DOHH2 (cell line): Measurements from ENCODE around the gene PLB1.

Experiments
- H3F3A ChIP-seq: fragments of 200-600 bp; sonication (generic), shearing (Covaris generic); 2 replicates; pipeline ENCODE4 v1.6.0; 2016; ENCODE audit warnings: antibody characterized with exemption, mild to moderate bottlenecking; ENCODE audit not compliant: control insufficient read depth, insufficient read depth
- H3K27ac ChIP-seq: fragments of 200-600 bp; sonication (generic); 2 replicates; pipeline ENCODE4 v1.5.1; 2014; ENCODE audit warnings: low read depth, mild to moderate bottlenecking, low read length, moderate library complexity
- H3K27me3 ChIP-seq: fragments of 200-600 bp; sonication (generic); 2 replicates; pipeline ENCODE4 v1.6.1; 2014; ENCODE audit warnings: mild to moderate bottlenecking, low read length, mixed read lengths; ENCODE audit not compliant: control insufficient read depth
- H3K36me3 ChIP-seq: fragments of 200-600 bp; sonication (generic); 2 replicates; pipeline ENCODE4 v1.6.1; 2014; ENCODE audit warnings: mild to moderate bottlenecking, low read length, moderate library complexity, mixed read lengths; ENCODE audit not compliant: control insufficient read depth
- H3K4me1 ChIP-seq: fragments of 200-600 bp; sonication (generic); 2 replicates; pipeline ENCODE4 v1.6.1; 2014; ENCODE audit warnings: mild to moderate bottlenecking, low read length, mixed read lengths; ENCODE audit not compliant: control insufficient read depth
- H3K4me2 ChIP-seq: fragments of 200-600 bp; sonication (generic); 2 replicates; pipeline ENCODE4 v1.6.0; 2014; ENCODE audit warnings: mild to moderate bottlenecking, low read length, moderate library complexity
- H3K4me3 ChIP-seq: fragments of 200-600 bp; sonication (generic); 2 replicates; pipeline ENCODE4 v1.5.1; 2014; ENCODE audit warnings: mild to moderate bottlenecking, low read length, mixed read lengths
- H3K79me2 ChIP-seq: fragments of 200-600 bp; sonication (generic); 2 replicates; pipeline ENCODE4 v1.6.1; 2014; ENCODE audit warnings: mild to moderate bottlenecking, low read length, mixed read lengths; ENCODE audit not compliant: control insufficient read depth
- H3K9me2 ChIP-seq: fragments of 200-600 bp; sonication (generic); replicated peaks from 2 replicates; pipeline ENCODE4 v1.6.1; 2014; ENCODE audit warnings: mild to moderate bottlenecking, low read length, mixed read lengths; ENCODE audit not compliant: control insufficient read depth
- H3K9me3 ChIP-seq: fragments of 200-600 bp; sonication (generic); 2 replicates; pipeline ENCODE4 v1.6.1; 2014; ENCODE audit warnings: antibody characterized with exemption, low read length, mixed read lengths; ENCODE audit not compliant: control insufficient read depth, insufficient read depth
- H4K20me1 ChIP-seq: fragments of 200-600 bp; sonication (generic); 2 replicates; pipeline ENCODE4 v1.6.0; 2014; ENCODE audit warnings: low read depth, mild to moderate bottlenecking, antibody characterized with exemption, low read length, moderate library complexity; ENCODE audit not compliant: control insufficient read depth, insufficient read depth
- CTCF ChIP-seq: fragments of 200-600 bp; sonication (generic); IDR thresholded peaks from one replicate; pipeline ENCODE4 v1.5.1; 2014; ENCODE audit warnings: antibody characterized with exemption, mild to moderate bottlenecking, low read depth, low read length; ENCODE audit not compliant: poor library complexity, severe bottlenecking
- EZH2phosphoT487 ChIP-seq: fragments of 200-600 bp; sonication (generic); IDR thresholded peaks from 2 replicates; pipeline ENCODE4 v1.6.1; 2017; ENCODE audit warnings: borderline replicate concordance, mild to moderate bottlenecking, antibody characterized with exemption, low read length, moderate library complexity, mixed read lengths

The PLB1 gene

DNA sequence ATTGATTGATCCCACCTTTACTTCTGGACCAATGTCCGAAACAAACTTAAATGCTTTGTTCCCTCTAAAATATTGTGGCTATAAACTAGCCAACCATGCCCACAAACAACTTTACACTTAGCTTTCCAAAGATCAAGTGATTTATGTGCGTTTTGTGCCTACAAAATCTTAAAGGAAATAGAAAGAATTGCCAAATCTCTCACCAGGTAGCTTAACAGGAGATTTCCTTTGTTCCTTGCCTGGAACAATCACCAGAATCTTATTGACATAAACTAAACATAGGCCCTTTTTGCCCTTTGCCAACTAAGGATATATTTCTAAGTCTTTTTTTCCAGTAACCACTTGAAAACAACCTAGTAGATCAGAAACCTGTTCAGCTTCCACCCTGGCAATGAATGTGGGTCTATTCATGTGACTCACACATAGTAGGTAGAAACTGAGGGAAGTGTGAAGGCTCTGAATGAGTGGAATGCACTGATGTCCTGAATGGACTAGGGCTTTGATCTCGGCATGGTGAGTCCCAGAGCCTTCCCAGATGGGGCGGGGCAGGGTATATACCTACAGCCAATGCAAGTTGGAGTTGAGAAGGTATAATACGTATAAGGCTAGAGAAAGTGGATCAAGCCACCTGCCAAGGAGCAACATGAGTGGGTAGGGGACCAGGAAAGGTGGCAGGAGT is 161.2 kb downstream of the PLB1 start:
- peaks cover 3% of the 10 kb centered on the region for H3K27me3 ChIP-seq
- no peaks in the 10 kb centered on the region for H3K36me3 ChIP-seq
- H4K20me1 ChIP-seq, result no peaks in the 10 kb centered on the region
- H3K4me1 ChIP-seq, result no peaks in the 10 kb centered on the region
- TF ChIP-seq EZH2phosphoT487 (no peak), CTCF (no peak)
- H3K9me2 ChIP-seq, result no peaks in the 10 kb centered on the region
- H3K9me3 ChIP-seq, result peaks cover 6% of the 10 kb centered on the region; the same call in 1 of the 2 replicates
- no peak overlapping the region for H3K27ac ChIP-seq
- H3F3A ChIP-seq, result no peaks in the 10 kb centered on the region
- H3K4me2 ChIP-seq, result no peak overlapping the region
- no peaks in the 10 kb centered on the region for H3K79me2 ChIP-seq
- H3K4me3 ChIP-seq, result no peak overlapping the region

- H3K4me2 ChIP-seq, result no peak overlapping the region
- H3K4me1 ChIP-seq, result no peaks in the 10 kb centered on the region
- H3K27me3 ChIP-seq, result peaks cover 3% of the 10 kb centered on the region; the same call in 1 of the 2 replicates
- H3K9me3 ChIP-seq, result peaks cover 6% of the 10 kb centered on the region; the same call in 1 of the 2 replicates
- H3K36me3 ChIP-seq, result no peaks in the 10 kb centered on the region
- TF ChIP-seq EZH2phosphoT487, result no peak
- TF ChIP-seq CTCF, result no peak
- no peaks in the 10 kb centered on the region for H4K20me1 ChIP-seq
- H3K79me2 ChIP-seq, result no peaks in the 10 kb centered on the region
- no peaks in the 10 kb centered on the region for H3K9me2 ChIP-seq
- no peak overlapping the region for H3K27ac ChIP-seq
- no peak overlapping the region for H3K4me3 ChIP-seq
- no peaks in the 10 kb centered on the region for H3F3A ChIP-seq
Measured at GRCh38 chr2:28658369-28658768, 162.5 kb downstream of the PLB1 start.

DNA sequence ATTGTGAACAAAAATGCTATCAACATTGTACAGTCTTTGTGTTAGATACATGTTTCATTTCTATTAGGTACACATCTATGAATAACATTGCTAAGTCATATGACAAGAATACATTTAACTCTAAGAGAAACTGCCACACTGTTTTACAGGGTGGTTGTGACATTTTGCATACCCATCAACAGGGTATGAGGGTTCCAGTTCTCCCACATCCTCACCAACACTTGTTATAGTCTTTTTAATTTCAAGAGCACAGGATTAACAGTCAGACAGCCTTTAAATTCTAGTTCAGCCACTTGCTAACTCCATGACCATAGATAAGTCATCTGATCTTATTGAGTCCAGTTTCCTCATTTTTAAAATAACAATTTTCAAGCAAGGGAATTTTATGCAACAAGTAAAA is 163.3 kb downstream of the PLB1 start:
- no peak overlapping the region for H3K4me3 ChIP-seq
- no peaks in the 10 kb centered on the region for H3K36me3 ChIP-seq
- H3K27ac ChIP-seq, result no peak overlapping the region
- no peaks in the 10 kb centered on the region for H3F3A ChIP-seq
- H4K20me1 ChIP-seq, result no peaks in the 10 kb centered on the region
- no peaks in the 10 kb centered on the region for H3K9me2 ChIP-seq
- TF ChIP-seq EZH2phosphoT487, result no peak
- no peak for TF ChIP-seq CTCF
- H3K4me2 ChIP-seq, result no peak overlapping the region
- no peaks in the 10 kb centered on the region for H3K79me2 ChIP-seq
- H3K4me1 ChIP-seq, result no peaks in the 10 kb centered on the region
- peaks cover 6% of the 10 kb centered on the region; the same call in 1 of the 2 replicates for H3K9me3 ChIP-seq
- peaks cover 3% of the 10 kb centered on the region; the same call in 1 of the 2 replicates for H3K27me3 ChIP-seq
